Measurements from ENCODE around the gene PLEKHB2.

- no peak for TF ChIP-seq CTCF (IDR thresholded peaks at IDR 0.05; ENCODE audit: borderline replicate concordance, extremely low read depth, low read length, poor library complexity, severe bottlenecking)
- no peak for TF ChIP-seq EZH2 (IDR thresholded peaks at IDR 0.05; ENCODE audit: borderline replicate concordance, low read depth, low read length, severe bottlenecking)
Observed at GRCh38 chr2:131058214-131058843, 46.8 kb upstream of the PLEKHB2 start.
